WI38 (cell line): Measurements from ENCODE around the gene SCAMP5.

Source experiments
- H3K4me3 ChIP-seq: 2 replicates; pipeline ENCODE4 v1.5.1; 2011; ENCODE audit warnings: low read depth, mild to moderate bottlenecking, control low read depth, low read length
- CTCF ChIP-seq: IDR thresholded peaks from 2 replicates; pipeline ENCODE4 v1.5.1; 2012; ENCODE audit warnings: low read depth, mild to moderate bottlenecking, control low read depth, low read length

SCAMP5 gene

GRCh38 chr15:74960995-74961588 is 34.3 kb upstream of the SCAMP5 start:
- no peak for TF ChIP-seq CTCF
- no peak overlapping the region for H3K4me3 ChIP-seq

DNA sequence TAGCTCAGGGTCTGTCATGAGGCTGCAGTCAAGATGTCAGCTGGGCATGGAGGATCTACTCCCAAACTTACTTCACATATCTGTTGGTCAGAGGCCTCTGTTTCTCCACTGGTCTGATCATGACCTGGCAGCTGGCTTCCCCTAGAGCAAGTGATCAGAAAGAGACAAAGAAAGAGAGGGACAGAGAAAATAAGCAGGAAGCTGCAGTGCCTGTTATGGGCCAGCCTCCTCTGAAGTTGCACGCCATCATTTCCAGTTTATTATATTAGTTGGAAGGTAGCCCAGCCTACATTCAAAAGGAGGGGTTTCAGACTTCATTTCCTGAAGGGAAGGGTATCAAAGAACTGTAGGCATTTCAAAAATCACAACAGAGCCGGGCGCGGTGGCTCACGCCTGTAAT is 33.7 kb upstream of the SCAMP5 start:
- H3K4me3 ChIP-seq = no peak overlapping the region
- no peak for TF ChIP-seq CTCF

DNA sequence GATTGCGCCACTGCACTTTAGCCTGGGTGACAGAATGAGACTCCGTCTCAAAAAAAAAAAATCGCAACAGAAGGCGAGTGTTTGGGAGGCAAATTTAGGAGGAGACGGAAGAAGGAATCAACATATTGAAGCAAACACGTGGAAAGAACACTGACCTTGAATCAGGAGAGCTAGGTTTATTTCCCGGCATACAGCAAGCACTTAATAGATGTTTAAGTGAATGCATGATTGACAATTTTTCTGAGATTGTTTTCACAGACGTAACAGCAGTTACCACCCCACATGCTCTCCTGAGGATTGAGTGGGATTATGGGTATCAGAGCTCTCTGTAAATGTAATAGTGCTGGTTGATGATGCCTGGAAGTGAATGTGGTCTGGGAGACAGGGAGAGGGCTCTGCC is 33.1 kb upstream of the SCAMP5 start:
- H3K4me3 ChIP-seq = no peak overlapping the region
- no peak for TF ChIP-seq CTCF

- no peak for TF ChIP-seq CTCF
- H3K4me3 ChIP-seq = no peak overlapping the region
These were observed 32.7 kb upstream of the SCAMP5 start for GRCh38 chr15:74962671-74963070.

DNA sequence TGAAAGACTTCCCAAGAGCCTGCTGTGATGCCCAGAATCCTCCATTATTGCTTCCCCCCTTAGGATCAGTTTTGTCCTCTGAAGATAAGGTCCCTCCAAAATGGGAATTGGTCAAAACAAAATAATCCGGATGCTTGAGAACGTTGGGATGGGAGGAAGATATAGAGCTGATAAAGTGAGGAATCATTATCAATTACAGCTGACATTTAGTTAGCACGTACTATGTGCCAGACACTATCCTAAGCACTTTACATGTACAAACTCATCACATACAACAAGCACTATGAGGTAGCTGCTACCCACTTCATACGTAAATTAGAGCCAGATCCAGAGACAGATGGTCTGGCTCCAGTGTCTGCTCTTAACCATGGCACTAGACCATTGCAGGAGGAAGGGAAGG is 32.1 kb upstream of the SCAMP5 start:
- no peak for TF ChIP-seq CTCF
- H3K4me3 ChIP-seq = no peak overlapping the region

DNA sequence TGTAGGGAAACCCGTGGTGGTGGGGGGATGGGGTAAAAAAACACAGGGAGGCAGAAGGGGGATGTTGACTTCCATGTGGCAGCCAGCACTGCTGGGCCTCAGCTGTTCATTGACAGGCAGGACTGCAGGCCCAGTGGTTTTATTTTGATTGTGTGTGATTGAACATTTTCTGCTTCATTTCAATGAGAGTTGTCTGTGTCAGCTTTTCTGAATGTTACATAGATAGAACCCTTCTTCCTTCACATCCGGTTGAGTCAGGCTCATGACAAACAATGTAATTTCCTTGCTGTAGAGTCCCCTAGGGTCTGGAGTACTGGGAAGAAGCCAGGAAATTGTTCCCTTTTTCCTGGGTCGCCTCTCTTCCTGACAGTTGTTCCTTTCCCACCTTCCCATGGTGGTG is 30.6 kb upstream of the SCAMP5 start:
- TF ChIP-seq CTCF = no peak
- no peak overlapping the region for H3K4me3 ChIP-seq

DNA sequence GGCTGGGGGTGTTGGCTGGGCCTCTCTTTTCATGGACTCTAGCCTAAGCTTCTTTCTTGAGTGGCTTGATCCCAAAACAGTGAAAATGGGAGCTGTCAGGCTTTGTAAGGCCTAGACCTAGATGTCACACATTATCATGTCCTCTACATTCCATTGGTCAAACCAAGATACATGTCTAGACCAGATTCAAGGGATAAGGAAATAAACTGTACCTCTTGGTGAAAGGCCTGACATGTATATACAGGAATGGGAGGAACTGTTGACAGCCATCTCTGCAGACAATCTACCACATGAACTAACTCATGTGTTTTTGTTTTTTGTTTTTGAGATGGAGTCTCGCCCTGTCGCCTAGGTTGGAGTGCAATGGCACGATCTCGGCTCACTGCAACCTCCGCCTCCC is 27.7 kb upstream of the SCAMP5 start:
- TF ChIP-seq CTCF = no peak
- no peak overlapping the region for H3K4me3 ChIP-seq
